NCI-H2227 (cell line): ENCODE data around the gene ACVR1B.

ENCODE experiments used
- DNase-seq: peaks from one replicate; lab custom pipeline; 2025; ENCODE audit not compliant: unreplicated experiment; lab: John Stamatoyannopoulos, UW

The ACVR1B gene

DNA sequence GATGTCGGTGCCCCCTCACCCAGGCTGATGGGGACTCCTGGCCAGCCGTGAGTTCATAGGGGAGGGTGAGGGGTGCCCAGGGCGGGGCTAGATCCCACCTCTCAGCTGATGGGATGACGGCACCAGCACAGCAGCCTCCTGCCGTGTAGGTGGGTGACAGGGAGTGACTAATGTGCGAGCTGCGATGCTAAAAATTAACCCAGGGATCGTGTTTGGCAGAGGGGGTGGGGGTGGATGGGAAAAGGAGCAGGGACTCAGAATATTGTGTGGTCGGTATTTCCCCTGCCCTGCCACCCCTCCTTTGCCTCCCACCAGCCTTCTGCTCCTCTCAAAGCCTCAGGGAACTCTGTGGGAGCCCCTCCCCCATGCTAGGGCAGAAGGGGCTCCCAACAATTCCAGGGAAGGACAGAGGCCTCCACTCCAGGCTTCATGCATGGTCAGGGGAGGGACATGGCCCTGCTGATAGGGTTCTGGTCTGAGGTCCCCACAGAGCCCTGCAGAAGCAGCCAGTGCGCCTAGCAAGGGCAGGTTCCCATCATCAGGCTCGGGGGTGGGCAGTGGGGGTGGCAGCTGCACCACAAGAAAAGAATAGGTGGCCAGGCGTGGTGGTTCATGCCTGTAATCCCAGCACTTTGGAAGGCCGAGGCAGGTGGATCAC is 67.7 kb downstream of the ACVR1B start:
- no peak for DNase-seq

DNA sequence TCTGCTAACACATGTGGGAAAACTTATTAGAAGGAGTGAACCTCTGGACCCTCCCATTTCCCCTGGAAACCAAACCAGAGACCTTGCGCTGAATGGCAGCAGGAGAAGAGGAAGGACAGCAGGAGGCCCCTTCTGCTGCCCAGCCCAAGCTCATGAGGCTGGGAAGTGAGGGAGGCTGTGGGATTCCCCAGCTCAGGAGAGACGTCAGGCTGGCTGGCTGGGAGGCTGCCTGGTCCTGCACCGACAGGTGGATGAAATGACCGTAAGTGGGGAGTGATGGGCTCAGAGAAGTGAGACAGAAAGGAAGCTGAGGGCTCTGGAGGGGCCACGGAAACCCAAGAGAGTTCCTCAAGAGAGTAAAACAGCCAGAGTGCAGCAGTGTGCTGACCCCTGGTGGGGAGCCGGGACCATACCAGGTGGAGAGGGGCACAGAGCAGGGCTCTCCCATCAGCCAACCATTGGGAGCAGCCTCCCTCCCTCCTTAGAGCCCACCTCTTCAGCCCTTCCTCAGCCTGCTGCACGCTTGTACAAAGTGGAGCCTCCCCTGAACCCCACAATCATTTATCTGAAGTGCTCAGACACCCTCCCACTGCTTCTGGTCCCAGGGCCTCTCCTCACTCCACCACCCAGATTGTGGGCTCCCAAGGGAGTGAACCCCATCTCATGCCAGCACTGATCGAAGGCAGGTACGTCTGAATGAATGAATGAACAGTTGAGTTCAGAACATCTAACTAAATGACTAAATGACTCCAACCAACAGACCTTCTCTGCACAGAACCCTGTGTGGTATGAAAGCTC is 69.2 kb downstream of the ACVR1B start:
- peak; percentile 30 for DNase-seq

DNA sequence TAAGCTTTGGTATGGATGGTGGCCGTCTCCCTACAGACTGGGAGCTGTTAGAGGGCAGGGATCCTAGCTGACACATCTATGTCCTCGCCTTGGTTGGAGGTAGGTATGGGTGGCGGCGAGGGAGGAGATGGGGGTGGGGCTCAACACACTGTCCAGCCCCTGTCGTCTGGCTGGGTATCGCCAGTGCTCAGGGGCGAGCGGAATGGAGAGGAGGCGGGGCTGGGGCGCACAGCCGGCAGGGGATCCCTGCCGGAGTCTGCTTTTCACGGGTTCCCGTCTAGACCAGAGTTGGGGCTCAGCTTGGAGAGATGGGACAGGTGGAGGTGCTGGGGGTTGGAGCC is 71.3 kb downstream of the ACVR1B start:
- DNase-seq, result peak; percentile 63

DNA sequence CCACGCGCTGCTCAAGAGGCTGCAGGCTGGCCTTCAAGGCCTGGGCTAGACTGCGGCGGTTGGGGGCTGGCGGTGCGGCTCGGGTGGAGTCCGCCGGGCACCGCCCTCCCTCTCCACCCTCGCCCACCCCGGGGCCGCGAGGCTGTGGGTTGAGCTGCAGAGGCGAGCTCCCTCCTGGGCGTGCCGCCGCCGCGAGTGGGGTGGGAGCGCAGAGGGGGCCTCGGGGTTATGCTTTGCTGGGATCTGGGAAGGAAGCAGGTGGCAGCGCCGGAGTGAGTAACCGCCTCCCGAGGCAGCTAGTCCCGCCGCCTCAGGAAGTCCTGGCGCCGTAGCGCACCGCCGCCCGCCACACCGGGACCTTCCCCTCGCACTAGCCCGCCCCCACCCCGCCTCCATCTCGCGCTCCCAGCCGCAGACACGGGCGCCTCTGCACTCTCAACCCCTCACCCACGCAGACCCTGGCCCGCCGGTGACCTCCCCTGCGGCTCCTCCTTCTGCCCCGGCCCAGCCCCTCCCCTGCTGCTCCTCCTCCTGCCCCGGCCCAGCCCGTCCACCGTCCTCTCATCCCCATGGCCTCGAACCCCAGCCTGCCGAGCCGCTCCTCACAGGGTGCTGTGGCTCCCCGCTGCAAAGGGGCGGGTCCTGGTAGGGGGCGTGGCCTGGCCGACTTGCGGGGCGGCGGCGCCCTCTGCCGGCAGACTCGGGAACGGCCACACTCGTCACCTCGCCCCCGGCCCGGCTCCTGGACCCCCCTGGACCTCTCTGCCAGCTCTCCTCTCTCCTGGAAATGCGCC is 71.9 kb downstream of the ACVR1B start:
- DNase-seq, result peak; percentile 87

DNA sequence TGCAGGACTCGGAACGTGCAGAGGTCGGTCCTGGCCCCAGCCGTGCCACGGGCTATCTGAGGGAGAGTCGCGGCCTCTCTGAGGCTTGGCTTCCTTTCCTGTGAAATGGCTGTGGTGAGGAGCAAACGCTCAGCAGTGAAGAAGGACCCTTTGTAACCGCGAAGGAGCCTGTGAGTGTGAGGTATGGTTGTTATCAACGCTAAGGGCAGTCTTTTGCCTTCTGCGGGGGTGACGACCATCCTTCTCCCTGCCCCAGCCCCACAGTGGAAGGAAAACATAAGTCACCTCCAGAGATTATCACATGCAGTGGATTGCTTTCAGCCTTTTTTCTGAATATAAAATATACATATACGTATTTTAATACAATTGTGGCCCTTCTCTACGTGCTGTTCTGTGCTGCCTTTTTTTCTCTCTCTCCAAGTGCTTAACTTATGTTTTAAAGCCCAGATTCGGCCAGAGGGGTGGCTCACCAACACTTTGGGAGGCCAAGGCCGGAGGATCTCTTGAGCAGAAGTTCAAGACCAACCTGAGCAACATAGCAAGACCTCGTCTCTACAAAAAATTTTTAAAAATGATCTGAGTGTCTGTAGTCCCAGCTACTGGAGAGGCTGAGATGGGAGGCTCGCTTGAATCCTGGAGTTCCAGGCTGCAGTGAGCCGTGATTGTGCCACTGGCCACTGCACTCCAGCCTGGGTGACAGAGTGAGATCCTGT is 72.6 kb downstream of the ACVR1B start:
- no peak for DNase-seq

DNA sequence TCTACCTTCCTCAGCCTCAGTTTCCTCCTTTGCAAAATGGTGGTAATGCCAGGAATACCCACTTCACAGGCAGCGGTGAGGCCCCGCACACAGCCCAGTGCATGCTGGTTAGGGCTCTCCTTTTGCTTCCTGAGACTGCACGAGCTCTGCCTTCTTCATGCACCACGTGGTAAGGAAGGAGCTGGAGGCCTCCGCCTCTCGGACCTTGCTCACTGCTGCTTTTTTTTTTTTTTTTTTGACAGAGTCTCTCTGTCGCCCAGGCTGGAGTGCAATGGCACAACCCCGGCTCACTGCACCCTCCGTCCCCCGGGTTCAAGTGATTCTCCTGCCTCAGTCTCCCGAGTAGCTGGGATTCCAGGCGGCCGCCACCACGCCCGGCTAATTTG is 73.3 kb downstream of the ACVR1B start:
- no peak for DNase-seq

DNA sequence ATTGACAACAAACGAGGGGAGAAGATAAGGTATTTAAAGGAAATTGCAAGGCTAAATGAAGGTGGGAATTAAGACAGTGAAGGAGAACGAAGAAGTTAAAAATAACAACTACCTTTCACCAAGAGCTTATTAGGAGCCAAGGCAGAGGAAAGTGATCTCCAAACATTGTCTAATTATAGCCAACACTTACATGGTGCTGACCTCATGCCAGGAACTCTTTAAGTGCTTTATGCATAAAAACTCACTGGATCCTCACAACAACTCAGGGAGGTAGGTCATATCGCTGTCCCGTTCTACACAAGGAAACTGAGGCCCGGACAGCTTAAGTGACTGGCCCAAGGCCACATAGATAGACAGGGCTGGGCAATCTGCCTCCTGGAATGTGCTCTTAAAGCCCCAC is 74.8 kb downstream of the ACVR1B start:
- DNase-seq, result no peak

DNA sequence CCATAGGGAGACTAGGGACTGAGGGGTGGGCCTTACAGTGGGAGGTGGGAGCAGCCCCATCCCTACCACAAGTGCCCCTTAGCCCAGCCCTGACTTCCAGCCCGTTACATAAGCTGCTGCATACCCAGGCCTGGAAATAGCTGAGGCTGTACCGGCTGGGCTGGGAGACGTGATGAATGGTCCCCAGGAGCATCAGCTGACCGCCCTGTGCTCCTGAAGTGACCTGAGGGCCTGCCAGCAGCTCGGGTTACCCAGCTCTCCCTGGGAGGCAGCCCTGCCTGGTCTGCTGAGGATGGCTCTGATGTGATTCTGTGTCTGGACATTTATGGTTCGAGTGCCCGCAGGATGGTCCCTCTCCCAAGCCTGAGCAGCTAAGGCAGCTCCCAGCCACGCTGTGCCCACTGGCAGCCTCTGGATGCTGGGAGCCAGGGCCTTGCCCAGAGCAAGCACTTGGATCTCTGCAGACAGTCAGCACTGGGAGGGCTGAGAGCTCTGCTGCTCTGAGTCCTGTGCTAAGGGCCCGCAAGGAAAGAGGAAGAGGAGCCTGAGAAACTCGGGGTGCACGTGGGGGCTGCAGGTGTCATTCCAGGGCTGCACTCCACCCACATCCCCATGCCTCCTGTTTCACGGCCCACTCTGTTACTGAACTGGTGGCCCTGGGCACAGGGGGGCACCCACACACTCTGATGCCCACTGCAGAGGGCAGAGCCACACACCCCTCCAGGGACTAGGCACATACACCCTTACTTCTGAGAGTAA is 75.8 kb downstream of the ACVR1B start:
- no peak for DNase-seq

DNA sequence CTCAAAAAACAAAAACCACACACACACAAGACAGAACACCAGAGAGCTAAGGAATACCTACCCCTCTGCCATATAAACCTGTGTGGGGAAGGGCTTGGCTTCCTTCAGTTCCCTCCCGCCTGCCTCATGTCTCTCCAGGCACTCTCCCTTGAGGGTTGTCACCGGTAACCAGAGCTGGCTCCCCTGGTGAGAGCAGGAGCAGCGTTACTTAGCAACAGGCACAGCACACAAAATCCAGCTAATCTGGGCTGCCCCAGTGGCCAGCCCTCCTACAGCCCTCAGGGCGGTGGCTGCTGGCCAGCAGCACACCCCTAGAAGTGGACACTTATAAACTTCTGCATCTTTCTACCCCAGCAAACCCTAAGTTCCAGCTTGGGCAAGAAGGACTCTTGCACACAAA is 78.2 kb downstream of the ACVR1B start:
- DNase-seq, result peak; percentile 74

DNA sequence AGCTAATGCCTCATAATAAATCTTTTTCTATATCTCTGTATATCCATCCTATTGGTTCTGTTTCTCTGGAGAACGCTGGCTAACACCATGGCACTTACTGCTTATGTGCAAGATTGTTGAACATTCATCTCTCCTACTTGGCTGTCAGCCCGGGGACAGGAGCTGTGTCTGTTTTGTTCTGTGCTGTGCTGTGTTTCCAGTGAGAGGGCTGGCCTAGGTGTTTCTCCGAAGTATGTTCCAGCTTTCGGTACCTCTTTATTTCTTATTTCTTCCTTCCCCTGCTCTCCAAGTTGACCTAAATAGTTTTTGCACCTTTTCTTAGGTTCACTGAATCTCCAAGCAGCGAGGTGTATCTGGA is 80.9 kb downstream of the ACVR1B start:
- peak; percentile 18 for DNase-seq

DNA sequence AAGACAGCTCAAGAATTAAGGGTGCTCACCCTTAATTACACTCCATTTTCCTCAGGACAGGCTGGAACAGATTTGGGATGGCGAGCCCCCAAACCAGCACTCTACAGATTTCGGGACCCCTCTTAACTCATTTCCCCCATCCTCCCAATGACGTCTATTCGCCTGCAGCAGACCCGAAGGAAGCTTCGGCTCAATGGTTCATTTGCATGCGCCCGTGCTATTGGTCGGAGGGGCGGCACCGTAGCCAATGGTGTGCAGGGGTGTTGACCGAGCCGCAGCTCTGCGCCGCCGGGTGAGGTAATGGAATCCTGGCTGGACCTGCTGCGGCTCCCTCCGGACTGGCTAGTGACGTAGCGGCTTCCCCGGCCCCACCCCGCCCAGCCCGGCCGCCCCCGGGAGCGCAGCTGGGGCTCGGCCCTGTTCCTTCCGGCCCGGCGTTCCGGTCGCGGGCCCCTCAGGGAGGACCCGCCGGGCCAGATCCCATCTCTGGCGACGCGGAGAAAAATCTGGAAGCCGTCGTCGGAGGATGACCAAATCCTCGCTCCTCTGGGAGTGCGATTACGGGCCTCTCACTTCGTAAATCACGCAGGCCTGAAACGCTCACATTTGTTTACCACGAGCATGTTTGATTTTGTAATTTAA is 81.4 kb downstream of the ACVR1B start:
- DNase-seq, result peak; percentile 93

DNA sequence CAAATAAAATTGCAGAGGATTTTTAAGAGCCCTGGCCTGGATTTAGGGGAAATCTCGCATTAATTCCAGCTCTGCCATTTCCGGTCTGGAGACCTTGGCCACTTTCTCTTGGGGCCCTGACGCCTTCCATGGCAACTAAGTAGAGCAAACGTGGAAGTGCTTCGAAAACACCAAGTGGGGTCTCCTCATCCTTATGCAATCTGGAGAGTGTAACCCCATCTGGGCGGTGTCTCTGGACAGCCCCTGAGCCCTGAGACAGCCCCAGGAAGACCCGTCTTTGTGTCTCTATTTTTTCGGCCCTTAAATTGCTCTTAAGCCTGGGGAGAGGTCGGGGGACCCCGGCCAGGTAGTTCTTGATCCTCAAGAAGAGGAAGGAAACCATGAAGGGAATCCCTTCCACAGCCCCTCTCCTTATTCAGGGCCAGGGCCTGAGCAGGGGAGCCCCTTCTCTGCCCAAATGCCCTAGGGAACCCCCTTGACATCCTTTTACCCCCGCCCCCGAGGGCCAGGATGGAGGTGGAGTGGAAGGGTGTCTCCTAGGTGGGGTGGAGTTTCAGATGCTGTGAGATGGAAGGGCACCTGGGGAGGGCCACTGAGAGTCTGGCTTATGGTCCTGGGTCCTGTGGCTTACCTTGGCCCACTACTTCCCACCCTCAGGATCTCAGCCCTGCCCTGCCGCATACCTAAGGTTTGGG is 82.1 kb downstream of the ACVR1B start:
- no peak for DNase-seq

DNA sequence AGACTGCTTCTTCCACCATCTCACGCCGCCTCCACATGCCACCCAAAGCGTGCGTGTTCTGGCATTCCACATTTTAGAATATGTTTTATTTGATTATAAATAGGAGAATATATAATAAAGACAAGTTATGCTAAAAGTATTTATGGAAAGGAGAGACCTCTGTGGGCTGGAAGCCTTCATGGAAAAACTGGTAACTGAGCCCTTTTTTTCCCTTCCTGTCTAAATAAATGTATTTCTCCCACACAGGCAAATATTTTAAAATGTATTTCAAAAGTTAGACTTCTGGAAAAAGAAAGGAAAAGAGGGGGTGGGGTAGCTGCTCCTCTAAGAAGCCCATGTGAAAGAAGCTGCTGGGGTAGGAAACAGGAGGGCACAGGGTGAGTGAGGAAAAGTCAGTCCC is 83.7 kb downstream of the ACVR1B start:
- no peak for DNase-seq

DNA sequence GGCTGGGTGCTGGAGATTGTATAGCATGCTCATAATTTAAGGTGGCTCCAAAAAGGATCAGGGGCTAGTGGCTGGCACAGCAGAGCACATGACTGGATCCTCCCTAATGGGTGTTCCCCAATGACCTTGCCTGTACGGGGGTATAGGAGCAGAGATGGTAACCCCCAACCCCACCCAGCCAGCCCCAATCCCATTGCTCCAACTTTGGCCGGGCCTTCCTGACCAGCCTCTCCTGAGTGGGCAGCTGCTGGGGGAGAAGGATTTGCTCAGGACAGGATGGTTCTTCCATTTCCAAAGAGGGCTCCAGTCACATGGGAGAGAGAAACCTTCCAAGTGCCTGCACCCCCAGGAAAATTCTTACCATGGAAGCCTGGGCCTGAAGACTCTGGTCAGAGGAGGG is 84.4 kb downstream of the ACVR1B start:
- DNase-seq, result no peak

DNA sequence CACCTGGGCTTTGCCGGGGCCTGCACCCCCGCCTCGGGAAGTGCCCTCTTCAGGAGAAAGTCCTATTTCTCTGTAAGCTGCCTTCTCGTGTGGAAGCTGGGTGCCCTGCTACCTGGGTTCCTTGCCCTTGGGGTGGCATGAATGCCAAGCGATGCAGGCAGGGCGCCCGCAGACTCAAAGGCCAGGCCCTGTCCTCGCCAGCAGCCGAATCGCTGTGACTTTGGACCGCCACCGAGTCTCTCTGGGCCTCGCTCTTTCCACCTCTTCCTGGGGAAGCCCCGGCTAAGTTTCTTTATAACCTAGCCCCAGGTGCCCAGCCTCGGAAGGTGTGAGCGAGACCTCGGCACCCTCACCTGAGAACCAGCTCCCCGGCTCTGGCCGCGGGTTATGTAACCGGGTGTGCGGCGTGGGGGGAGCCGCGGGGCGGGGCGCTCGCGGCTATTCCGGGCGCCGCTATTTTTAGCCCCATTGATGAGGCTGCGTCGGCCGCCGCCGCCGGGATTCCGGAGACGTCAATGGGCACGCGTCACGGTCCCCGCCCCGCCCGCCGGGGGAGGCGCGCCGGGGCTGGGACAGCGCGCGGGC is 85.2 kb downstream of the ACVR1B start:
- peak; percentile 81 for DNase-seq

DNA sequence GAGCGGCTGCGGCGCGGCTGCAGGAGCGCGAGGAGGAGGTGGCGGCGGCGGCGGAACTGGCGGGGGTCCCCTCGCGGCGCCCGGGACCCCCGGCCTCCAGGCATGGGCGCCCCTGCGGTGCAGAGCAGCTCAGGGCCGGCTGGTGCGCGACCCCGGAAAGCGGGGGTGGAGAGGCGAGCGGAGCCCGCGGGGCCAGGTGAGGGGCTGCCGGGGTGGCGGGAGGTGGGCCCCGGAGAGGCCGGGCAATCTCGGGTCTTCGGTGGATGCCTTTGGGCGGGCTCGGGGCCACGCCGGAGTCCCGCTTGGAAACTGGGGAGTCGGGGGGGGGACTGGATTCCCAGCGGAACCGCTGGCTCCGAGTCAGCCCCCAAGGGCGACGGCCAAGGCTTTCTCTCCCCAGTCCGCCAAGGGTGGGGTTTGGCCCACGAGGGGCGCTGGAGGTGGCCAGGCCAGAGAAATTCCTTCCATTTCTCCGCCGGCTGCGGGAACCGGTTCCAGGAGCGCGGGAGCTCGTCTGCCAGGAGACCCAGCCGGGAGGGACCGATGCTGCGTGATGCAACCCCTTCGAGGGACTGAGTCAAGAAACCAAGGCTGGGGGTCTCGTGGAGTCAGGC is 85.9 kb downstream of the ACVR1B start:
- peak; percentile 20 for DNase-seq

DNA sequence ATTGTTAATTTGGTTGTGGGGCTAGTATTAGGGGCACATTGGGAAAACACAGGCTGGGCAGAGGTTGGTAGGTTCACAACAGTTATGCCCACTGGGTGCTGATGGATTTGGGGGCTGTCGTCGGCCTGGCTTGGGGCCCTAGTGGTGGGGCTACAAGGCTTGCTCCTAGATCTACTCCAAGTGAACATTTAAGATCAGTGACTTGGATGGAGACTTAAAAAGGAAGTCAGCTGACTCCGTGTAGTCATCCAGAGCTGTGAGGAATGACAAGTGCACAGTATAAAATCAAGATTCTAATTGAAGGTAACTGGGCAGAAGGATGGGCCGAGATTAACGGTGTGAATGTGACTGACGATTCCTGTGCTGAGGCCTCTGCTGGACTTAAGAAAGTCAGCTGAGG is 86.9 kb downstream of the ACVR1B start:
- DNase-seq, result no peak

DNA sequence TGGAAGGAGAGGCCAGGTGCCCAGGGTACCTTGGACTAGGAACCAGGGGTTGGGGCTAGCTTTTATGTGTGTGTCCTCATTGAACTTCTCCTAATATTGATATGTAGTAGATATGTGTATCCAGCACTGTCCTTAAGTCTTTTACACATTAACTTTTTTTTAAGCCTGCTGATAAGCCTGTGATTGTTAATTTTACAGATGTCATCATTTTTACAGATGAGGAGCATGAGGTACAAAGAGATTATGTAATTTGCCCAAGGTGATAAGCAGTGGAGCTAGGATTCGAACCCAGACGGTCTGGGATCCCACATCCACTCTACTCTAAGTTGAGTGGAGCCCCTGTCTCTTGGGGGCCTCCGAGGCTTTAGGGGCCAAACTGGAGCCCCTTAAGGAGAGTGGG is 89.5 kb downstream of the ACVR1B start:
- no peak for DNase-seq

DNA sequence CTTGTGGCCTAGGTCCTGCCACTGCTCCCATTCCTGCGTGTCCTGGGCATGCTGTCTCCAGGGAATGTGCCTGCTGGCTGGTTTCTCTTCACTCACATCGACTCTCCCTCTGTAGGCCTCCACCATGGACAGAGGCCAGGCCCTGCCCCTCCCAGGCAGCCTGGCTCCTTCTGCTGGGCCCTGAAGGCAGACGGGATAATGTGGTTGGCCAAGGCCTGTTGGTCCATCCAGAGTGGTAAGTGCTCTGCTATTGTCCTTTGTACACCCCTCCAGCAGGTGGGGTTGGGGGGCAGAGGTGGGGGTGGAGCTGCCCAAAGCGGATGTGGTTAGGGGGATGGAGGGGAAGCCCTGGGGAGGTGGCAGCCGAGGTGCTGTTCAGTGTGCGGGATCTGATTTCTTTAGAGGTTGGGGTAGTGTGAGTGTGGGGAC is 90.2 kb downstream of the ACVR1B start:
- DNase-seq, result no peak
